HepG2 (cell line): ENCODE measurements around the gene PLPPR5. TPM values are rescaled to one million over a fixed set of nuclear protein-coding genes. Genes with fewer than 3 reads are reported as not detected.

ENCODE experiments used
- ATAC-seq: fragments of 200-7000 bp; cut with Tn5 transposase; 3 replicates; pipeline ENCODE4 v1.9.1; 2020; ENCODE audit warnings: mild to moderate bottlenecking, moderate library complexity
- BruUV-seq: library from RNA; stranded (reverse); fragments of 400-500 nt; replicated peaks from 2 replicates; lab custom pipeline; 2021; lab: Mats Ljungman, UMichigan
- CTCF ChIA-PET: fragments of 300-600 bp; formaldehyde crosslinking; extraction: SDS; loops from one replicate; lab custom pipeline; 2021; ENCODE audit warnings: low total read pairs, inconsistent platforms, low intra/inter-chr PET ratio; lab: Yijun Ruan, JAX
- POLR2A ChIA-PET: fragments of 350-600 bp; sonication (Branson Sonifier 250); formaldehyde crosslinking; loops from one replicate; lab custom pipeline; 2020; ENCODE audit warnings: antibody characterized with exemption, inconsistent platforms; lab: Yijun Ruan, JAX
- DNase-seq: peaks from one replicate; pipeline ENCODE4 v3.0.0-alpha.2; 2015; ENCODE audit warnings: low spot score
- FAIRE-seq: peaks from 3 replicates; lab custom pipeline; 2011; peaks lifted over from hg19 to GRCh38; lab: Jason Lieb, UNC
- H2AFZ ChIP-seq: one replicate; pipeline ENCODE4 v1.6.1; 2011; ENCODE audit warnings: low read length, inconsistent platforms
- H3K27ac ChIP-seq: fragments of 300-600 bp; 3 replicates; pipeline ENCODE4 v1.8.0; 2011; ENCODE audit warnings: mixed run types, mild to moderate bottlenecking, mixed read lengths, low read length, inconsistent platforms; ENCODE audit not compliant: insufficient read depth; ENCODE audit errors: extremely low read length
- H3K27me3 ChIP-seq, 2 experiments: fragments of 200-600 bp in 1 of 2; 2 replicates in 1 of 2; 3 replicates in 1 of 2; pipeline versions ENCODE4 v1.6.0 to v1.8.0; 2011; ENCODE audit warnings: low read length in 2 of 2, mild to moderate bottlenecking in 2 of 2, moderate library complexity in 2 of 2, inconsistent platforms in 1 of 2; ENCODE audit not compliant: insufficient read depth in 2 of 2, control insufficient read depth in 1 of 2
- H3K36me3 ChIP-seq, 2 experiments: fragments of 200-600 bp in 1 of 2; replicated peaks in 1 of 2; 2 replicates in 1 of 2; 3 replicates in 1 of 2; pipeline versions ENCODE4 v1.5.1 to v1.8.0; 2011; ENCODE audit warnings: low read length in 2 of 2, inconsistent platforms in 1 of 2; ENCODE audit not compliant: insufficient read depth in 2 of 2, control insufficient read depth in 1 of 2
- H3K4me1 ChIP-seq: 2 replicates; pipeline ENCODE4 v1.5.1; 2012; ENCODE audit warnings: low read length, inconsistent platforms; ENCODE audit not compliant: insufficient read depth
- H3K4me2 ChIP-seq: 2 replicates; pipeline ENCODE4 v1.6.0; 2011; ENCODE audit warnings: low read depth, low read length, inconsistent platforms
- H3K4me3 ChIP-seq, 3 experiments: fragments of 200-600 bp in 1 of 3; sonication (generic), shearing (Covaris generic) in 1 of 3; replicated peaks in 1 of 3; 2 replicates each; pipeline ENCODE4 v1.5.1; 2011 to 2016; ENCODE audit warnings: low read length in 3 of 3, inconsistent platforms in 2 of 3, low read depth in 2 of 3, mild to moderate bottlenecking in 2 of 3, control low read depth in 1 of 3, mixed read lengths in 1 of 3; ENCODE audit not compliant: insufficient read depth in 1 of 3
- H3K79me2 ChIP-seq: one replicate; pipeline ENCODE4 v1.6.1; 2011; ENCODE audit warnings: low read length, inconsistent platforms; ENCODE audit not compliant: insufficient read depth
- H3K9ac ChIP-seq: 2 replicates; pipeline ENCODE4 v1.6.0; 2011; ENCODE audit warnings: mild to moderate bottlenecking, low read depth, low read length, inconsistent platforms; ENCODE audit not compliant: insufficient read depth
- H3K9me3 ChIP-seq: 2 replicates; pipeline ENCODE4 v1.5.1; 2012; ENCODE audit warnings: mild to moderate bottlenecking, low read length
- H4K20me1 ChIP-seq: 2 replicates; pipeline ENCODE4 v1.6.0; 2011; ENCODE audit warnings: inconsistent platforms, mild to moderate bottlenecking, low read length, moderate library complexity; ENCODE audit not compliant: insufficient read depth
- ATM ChIP-seq: fragments of 450-650 bp; IDR thresholded peaks from 2 replicates; pipeline ENCODE4 v1.7.1; 2017; ENCODE audit warnings: mild to moderate bottlenecking, borderline replicate concordance
- GLMP ChIP-seq: sonication (generic); formaldehyde crosslinking; IDR thresholded peaks from 2 replicates; pipeline ENCODE4 v1.9.0; 2021; ENCODE audit warnings: missing genetic modification reagents, mild to moderate bottlenecking, borderline replicate concordance
- KAT2B ChIP-seq: fragments of 150-350 bp; IDR thresholded peaks from 2 replicates; pipeline ENCODE4 v1.6.1; 2014; ENCODE audit warnings: low read depth, low read length, borderline replicate concordance
- MAFK ChIP-seq, 2 experiments: IDR thresholded peaks in 1 of 2; conservative IDR thresholded peaks in 1 of 2; 2 replicates each; pipeline ENCODE4 v1.6.1; 2011; ENCODE audit warnings: improper control_type of control experiment in 2 of 2, low read length in 2 of 2
- NRL ChIP-seq: sonication (generic); formaldehyde crosslinking; IDR thresholded peaks from 2 replicates; pipeline ENCODE4 v1.5.0; 2020; ENCODE audit warnings: missing genetic modification reagents, mild to moderate bottlenecking, moderate library complexity, borderline replicate concordance
- PRPF4 ChIP-seq: fragments of 200-400 bp; formaldehyde crosslinking; IDR thresholded peaks from 2 replicates; pipeline ENCODE4 v1.6.1; 2016; ENCODE audit warnings: low read length, low read depth; ENCODE audit not compliant: poor library complexity, severe bottlenecking
- STAG1 ChIP-seq: sonication (generic); formaldehyde crosslinking; IDR thresholded peaks from 2 replicates; pipeline ENCODE4 v1.4.0; 2020; ENCODE audit warnings: missing genetic modification reagents
- ZBTB49 ChIP-seq: sonication (generic); formaldehyde crosslinking; IDR thresholded peaks from 2 replicates; pipeline ENCODE4 v1.4.0; 2020; ENCODE audit warnings: missing genetic modification reagents, borderline replicate concordance
- ZNF224 ChIP-seq: sonication (generic); formaldehyde crosslinking; IDR thresholded peaks from 2 replicates; pipeline ENCODE4 v1.5.0; 2020; ENCODE audit warnings: mild to moderate bottlenecking, missing genetic modification reagents
- ZNF543 ChIP-seq: sonication (generic); formaldehyde crosslinking; IDR thresholded peaks from 2 replicates; pipeline ENCODE4 v1.4.0; 2020; ENCODE audit warnings: mild to moderate bottlenecking, missing genetic modification reagents
- ZNF598 ChIP-seq: sonication (generic); formaldehyde crosslinking; IDR thresholded peaks from 2 replicates; pipeline ENCODE4 v1.5.1; 2020; ENCODE audit warnings: mild to moderate bottlenecking, missing genetic modification reagents, borderline replicate concordance
- ZNF709 ChIP-seq: sonication (generic); formaldehyde crosslinking; IDR thresholded peaks from 2 replicates; pipeline ENCODE4 v1.5.0; 2020; ENCODE audit warnings: mild to moderate bottlenecking, missing genetic modification reagents
- ZNF770 ChIP-seq: sonication (generic); formaldehyde crosslinking; IDR thresholded peaks from 2 replicates; pipeline ENCODE4 v1.5.0; 2020; ENCODE audit warnings: mild to moderate bottlenecking, missing genetic modification reagents
- in situ Hi-C: cut with HindIII; loops from 2 replicates; pipeline ENCODE4 v1.10.0; 2017; ENCODE audit warnings: low pct_unique_long_range_greater_than_20kb; ENCODE audit not compliant: extremely low pct_ligation_motif_present
- intact Hi-C: fragments of 100-400 bp; cut with micrococcal nuclease; formaldehyde crosslinking; loops from one replicate; pipeline ENCODE4 v1.10.0; 2022; ENCODE audit not compliant: unreplicated experiment
- polyA plus RNA-seq, 8 experiments: library from polyadenylated mRNA; depleted of rRNA in 3 of 8; stranded (reverse) in 7 of 8; unstranded in 1 of 8; fragments of >200 nt; fragmentation: Illumina TruSeq in 4 of 8; extraction: Trizol in 4 of 8; gene quantifications; 2 replicates each; pipeline versions ENCODE4 v1.2.1 to v1.2.3, GENCODE V29; 2011 to 2016; ENCODE audit warnings: low read depth in 4 of 8, missing spikeins in 1 of 8, mixed read lengths in 1 of 8; ENCODE audit not compliant: insufficient read depth in 1 of 8
- total RNA-seq, 5 experiments: library from RNA; depleted of rRNA; stranded (reverse); fragments of >200 nt; fragmentation: Illumina TruSeq; extraction: Trizol; gene quantifications; 2 replicates each; pipeline ENCODE4 v1.2.3, GENCODE V29; 2016; ENCODE audit warnings: low read depth in 1 of 5

Gene PLPPR5
- total and polyA plus RNA-seq, 2 of the 13 experiments (the other 11 are each of a cell fraction or from before 2014, with no cell fraction given): not detected

DNA sequence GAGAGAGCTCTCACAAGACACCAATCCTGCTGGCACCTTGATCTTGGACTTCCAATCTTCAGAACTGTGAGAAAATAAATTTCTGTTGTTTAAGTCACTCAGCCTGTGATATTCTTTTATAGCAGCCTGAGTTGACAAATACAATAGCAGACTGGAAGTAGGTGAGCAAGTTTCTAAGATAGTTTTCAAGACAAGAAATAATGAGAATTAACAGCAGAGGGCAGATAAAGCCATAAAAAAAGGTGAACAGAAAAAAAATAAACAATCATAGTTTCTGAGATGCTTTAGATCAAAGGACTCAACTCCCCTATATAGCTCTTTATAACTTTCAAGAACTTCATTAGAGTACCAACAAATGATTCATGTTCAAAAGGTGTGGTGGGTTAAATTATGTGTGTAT lies 119.8 kb downstream of the PLPPR5 start:
- no peaks in the 10 kb centered on the region for H3K79me2 ChIP-seq
- POLR2A ChIA-PET: no interaction called here
- no peak overlapping the region for H3K4me2 ChIP-seq
- no peak overlapping the region for H3K4me3 ChIP-seq
- no TSS peak for BruUV-seq
- no peaks in the 10 kb centered on the region for H4K20me1 ChIP-seq
- no peak for DNase-seq
- TF ChIP-seq ZNF598 (CRISPR knock-in tag) (no peak), PRPF4 (no peak), KAT2B (no peak), ZNF709 (CRISPR knock-in tag) (no peak), GLMP (CRISPR knock-in tag) (no peak), ZNF224 (CRISPR knock-in tag) (no peak), ATM (no peak), STAG1 (CRISPR knock-in tag) (no peak), ZNF543 (CRISPR knock-in tag) (no peak), NRL (CRISPR knock-in tag) (no peak), ZNF770 (CRISPR knock-in tag) (no peak), ZBTB49 (CRISPR knock-in tag) (no peak), MAFK (conservative IDR thresholded peaks at IDR 0.05 in 1 of 2, IDR thresholded peaks at IDR 0.05 in 1 of 2; ENCODE audit: low read length in 2 of 2) (no peak)
- H3K27me3 ChIP-seq: no peaks in the 10 kb centered on the region; a peak in 1 of 5 replicates
- no peak overlapping the region for H2AFZ ChIP-seq
- intact Hi-C loops: no loop called here
- no peaks in the 10 kb centered on the region for H3K4me1 ChIP-seq
- in situ Hi-C loops: no loop called here
- H3K9ac ChIP-seq: no peak overlapping the region
- no peak for FAIRE-seq
- ATAC-seq: no peak
- no peaks in the 10 kb centered on the region for H3K36me3 ChIP-seq
- CTCF ChIA-PET: no interaction called here
- no peak overlapping the region for H3K27ac ChIP-seq
- no peaks in the 10 kb centered on the region for H3K9me3 ChIP-seq
